Uterus (tissue), 4 donors: ENCODE results near the gene PRR23E. TPM values are rescaled to one million over a fixed set of nuclear protein-coding genes. Genes with fewer than 3 reads are reported as not detected.

ENCODE experiments used
- DNase-seq, 2 donors: peaks; one replicate each; pipeline ENCODE4 v3.0.0-alpha.2; 2019 to 2020
- H3K27ac ChIP-seq, 2 donors: fragments of 200-600 bp; sonication (generic); 1 replicate in 1 of 2; 2 replicates in 1 of 2; pipeline ENCODE4 v1.5.1; 2016 to 2018
- H3K27me3 ChIP-seq, 2 donors: fragments of 200-600 bp; sonication (generic); one replicate each; pipeline ENCODE4 v1.5.1; 2018 to 2019; ENCODE audit warnings: control low read depth in 1 of 2
- H3K36me3 ChIP-seq, 2 donors: fragments of 200-600 bp; sonication (generic); one replicate each; pipeline ENCODE4 v1.5.1; 2019; ENCODE audit warnings: control low read depth in 1 of 2
- H3K4me1 ChIP-seq, 2 donors: fragments of 200-600 bp; sonication (generic); one replicate each; pipeline ENCODE4 v1.5.1; 2018 to 2019; ENCODE audit warnings: control low read depth in 1 of 2
- H3K4me3 ChIP-seq, 2 donors: fragments of 200-600 bp; sonication (generic); 1 replicate in 1 of 2; 2 replicates in 1 of 2; pipeline ENCODE4 v1.5.1; 2018 to 2019; ENCODE audit warnings: mild to moderate bottlenecking in 1 of 2
- H3K9me3 ChIP-seq, 2 donors: fragments of 200-600 bp; sonication (generic); one replicate each; pipeline ENCODE4 v1.5.1; 2019; ENCODE audit warnings: control low read depth in 1 of 2
- POLR2A ChIP-seq, 2 donors: fragments of 450-650 bp; IDR thresholded peaks; one replicate each; pipeline ENCODE4 v1.6.1; 2016; ENCODE audit warnings: antibody characterized with exemption in 2 of 2, mild to moderate bottlenecking in 1 of 2, moderate library complexity in 1 of 2
- intact Hi-C: fragments of 100-400 bp; cut with DNase I; formaldehyde crosslinking; loops from one replicate; pipeline ENCODE4 v1.15.1; 2023; ENCODE audit warnings: low total_unique reads
- total RNA-seq, 4 donors: library from RNA; depleted of rRNA in 3 of 4; stranded (reverse); fragments of >200 nt in 3 of 4; gene quantifications; one replicate each; pipeline versions ENCODE4 v1.1.0 to v1.2.4, GENCODE V29; 2014 to 2023
- TF ChIP-seq, protein P1 (sequence below), 4 experiments: fragments of 200-600 bp in 2 of 4; fragments of 450-650 bp in 2 of 4; sonication (generic) in 2 of 4; IDR thresholded peaks; one replicate each; pipeline ENCODE4 v1.5.1; 2016 to 2019; ENCODE audit warnings: antibody characterized with exemption in 4 of 4, mild to moderate bottlenecking in 2 of 4, moderate library complexity in 1 of 4
- donor health status: DM: yes; HTN: yes; CAD: no.

The PRR23E gene
- total RNA-seq, 4 donors from 2014 or later, result not detected

DNA sequence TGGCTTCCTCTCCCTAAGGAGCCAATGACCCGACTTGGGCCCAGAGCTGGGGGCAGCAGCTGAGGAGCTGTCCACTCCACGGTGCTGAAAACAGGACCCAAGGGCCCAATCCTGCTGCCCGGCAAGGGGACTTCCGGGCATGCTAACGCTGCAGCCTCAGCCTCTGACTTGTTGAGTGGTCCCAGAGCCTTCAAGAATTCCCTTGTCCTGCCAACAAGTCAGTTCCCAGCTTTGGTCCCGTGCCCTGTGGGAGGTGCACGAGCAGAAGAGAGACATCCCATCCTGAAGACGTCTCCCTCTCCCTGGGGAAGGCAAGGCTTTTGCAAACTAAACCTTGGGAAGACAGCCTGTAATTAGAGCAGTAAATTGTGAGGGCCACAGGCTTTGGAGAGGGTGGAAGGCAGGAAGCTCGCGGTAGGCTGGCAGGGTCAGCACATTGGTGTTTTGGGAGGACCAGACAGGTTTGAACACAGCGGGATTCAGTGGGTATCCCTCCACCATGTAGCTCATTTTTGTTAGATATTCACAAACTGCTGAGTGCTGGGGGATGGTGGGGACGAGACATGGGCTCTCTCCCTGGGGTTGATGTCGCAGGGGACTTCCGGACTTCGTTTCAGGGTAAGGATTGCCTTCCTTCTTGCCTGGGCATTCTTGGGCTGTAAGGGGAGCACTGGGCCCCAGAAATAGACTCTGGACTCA lies 29.8 kb upstream of the PRR23E start:
- DNase-seq, result no peak
- Histone ChIP-seq H3K4me1 (no peaks in the 10 kb centered on the region), H3K27ac (no peak overlapping the region), H3K4me3 (no peak overlapping the region), H3K36me3 (no peaks in the 10 kb centered on the region), H3K27me3 (no peaks in the 10 kb centered on the region), H3K9me3 (no peaks in the 10 kb centered on the region)
- intact Hi-C loops, result no loop called here
- TF ChIP-seq POLR2A (IDR thresholded peaks at IDR 0.05), result no peak
- TF ChIP-seq, protein P1, sequence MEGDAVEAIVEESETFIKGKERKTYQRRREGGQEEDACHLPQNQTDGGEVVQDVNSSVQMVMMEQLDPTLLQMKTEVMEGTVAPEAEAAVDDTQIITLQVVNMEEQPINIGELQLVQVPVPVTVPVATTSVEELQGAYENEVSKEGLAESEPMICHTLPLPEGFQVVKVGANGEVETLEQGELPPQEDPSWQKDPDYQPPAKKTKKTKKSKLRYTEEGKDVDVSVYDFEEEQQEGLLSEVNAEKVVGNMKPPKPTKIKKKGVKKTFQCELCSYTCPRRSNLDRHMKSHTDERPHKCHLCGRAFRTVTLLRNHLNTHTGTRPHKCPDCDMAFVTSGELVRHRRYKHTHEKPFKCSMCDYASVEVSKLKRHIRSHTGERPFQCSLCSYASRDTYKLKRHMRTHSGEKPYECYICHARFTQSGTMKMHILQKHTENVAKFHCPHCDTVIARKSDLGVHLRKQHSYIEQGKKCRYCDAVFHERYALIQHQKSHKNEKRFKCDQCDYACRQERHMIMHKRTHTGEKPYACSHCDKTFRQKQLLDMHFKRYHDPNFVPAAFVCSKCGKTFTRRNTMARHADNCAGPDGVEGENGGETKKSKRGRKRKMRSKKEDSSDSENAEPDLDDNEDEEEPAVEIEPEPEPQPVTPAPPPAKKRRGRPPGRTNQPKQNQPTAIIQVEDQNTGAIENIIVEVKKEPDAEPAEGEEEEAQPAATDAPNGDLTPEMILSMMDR (IDR thresholded peaks at IDR 0.05), result no peak

DNA sequence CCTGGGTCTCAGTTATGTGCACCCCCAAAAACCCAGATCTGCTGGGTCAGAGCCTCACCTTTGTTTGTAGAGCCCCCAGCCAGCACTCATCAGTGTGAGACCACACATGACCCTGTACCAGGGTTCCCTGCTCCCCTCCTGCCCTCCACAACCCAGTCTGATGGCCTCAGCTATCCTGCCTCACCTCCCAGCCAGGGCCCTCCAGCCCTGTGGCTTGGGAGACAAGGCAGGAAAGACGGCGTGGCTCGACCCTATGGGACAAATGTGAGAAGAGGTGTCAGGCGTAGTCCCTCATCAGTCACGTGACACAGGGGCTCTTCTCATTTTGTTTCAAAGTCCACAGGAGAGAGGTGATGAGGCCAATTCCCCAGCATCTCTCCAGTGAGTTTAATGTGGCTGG lies 28.3 kb upstream of the PRR23E start:
- DNase-seq, result no peak
- H3K4me1 ChIP-seq, result no peaks in the 10 kb centered on the region
- H3K9me3 ChIP-seq, result no peaks in the 10 kb centered on the region
- no peaks in the 10 kb centered on the region for H3K36me3 ChIP-seq
- H3K4me3 ChIP-seq, result no peak overlapping the region
- H3K27ac ChIP-seq, result no peak overlapping the region
- TF ChIP-seq, protein P1 (IDR thresholded peaks at IDR 0.05), result no peak
- no peak for TF ChIP-seq POLR2A (IDR thresholded peaks at IDR 0.05)
- intact Hi-C loops, result no loop called here
- no peaks in the 10 kb centered on the region for H3K27me3 ChIP-seq

DNA sequence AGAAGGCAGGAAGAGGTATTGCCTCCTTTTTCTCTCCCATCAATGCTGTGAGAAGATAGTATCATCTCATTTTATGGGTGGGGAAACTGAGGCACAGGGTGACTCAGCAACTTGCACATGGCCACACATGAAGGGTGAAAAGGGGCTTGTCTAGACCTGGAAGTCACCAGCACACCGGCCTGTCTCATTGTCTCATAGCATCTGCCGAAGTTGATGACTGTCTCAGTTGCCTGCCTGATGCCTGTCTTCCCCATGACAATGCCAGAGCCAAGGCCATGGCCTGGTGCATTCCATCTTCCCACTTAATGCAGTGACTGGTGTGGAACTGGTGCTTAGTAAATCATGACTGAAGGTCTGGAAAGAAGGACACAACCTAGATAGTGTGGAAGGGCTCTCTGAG lies 27.9 kb upstream of the PRR23E start:
- TF ChIP-seq, protein P1 (IDR thresholded peaks at IDR 0.05), result no peak
- no peak for TF ChIP-seq POLR2A (IDR thresholded peaks at IDR 0.05)
- Histone ChIP-seq H3K4me1 (no peaks in the 10 kb centered on the region), H3K27me3 (no peaks in the 10 kb centered on the region), H3K27ac (no peak overlapping the region), H3K9me3 (no peaks in the 10 kb centered on the region), H3K36me3 (no peaks in the 10 kb centered on the region), H3K4me3 (no peak overlapping the region)
- DNase-seq, result no peak
- intact Hi-C loops, result no loop called here

DNA sequence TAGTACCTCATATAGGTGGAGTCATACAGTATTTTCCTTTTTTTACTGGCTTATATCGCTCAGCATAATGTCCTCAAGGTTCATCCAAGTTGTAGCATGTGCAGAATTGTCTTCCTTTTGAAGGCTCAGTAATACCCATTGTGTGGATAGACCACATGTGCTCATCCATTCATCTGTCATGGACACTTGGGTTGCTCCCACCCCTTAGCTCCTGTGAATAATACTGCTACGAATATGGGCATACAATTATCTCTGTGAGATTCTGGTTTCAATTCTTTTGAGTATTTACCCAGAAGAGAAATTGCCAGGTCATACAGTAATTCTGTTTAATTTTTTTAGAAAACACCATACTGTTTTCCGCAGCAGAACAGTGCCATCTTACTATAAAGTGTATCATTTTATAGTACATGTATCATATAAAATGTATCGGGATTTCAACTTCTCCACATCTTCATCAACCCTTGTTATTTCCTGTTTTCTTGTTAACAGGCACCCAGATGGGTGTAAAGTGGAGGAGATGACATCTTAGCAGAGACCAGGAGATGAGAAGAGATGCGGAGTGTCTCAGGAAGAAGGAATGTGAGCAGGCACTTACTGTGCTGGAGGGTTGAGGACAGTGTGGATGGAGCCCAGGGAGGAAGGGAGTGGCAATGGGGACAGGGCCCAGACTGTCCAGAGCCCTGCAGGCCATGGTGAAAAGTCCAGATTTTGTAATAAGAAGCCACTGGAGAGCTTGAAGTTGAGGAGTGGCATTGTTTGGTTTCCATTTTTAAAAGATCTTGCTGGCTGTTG lies 27.0 kb upstream of the PRR23E start:
- DNase-seq, result no peak
- H3K27me3 ChIP-seq, result no peaks in the 10 kb centered on the region

More for the DNA sequence above, 27.0 kb upstream of the PRR23E start:
- Histone ChIP-seq H3K4me3 (no peak overlapping the region), H3K36me3 (no peaks in the 10 kb centered on the region), H3K4me1 (no peaks in the 10 kb centered on the region), H3K27ac (no peak overlapping the region), H3K9me3 (no peaks in the 10 kb centered on the region)
- intact Hi-C loops, result no loop called here
- TF ChIP-seq, protein P1 (IDR thresholded peaks at IDR 0.05), result no peak
- no peak for TF ChIP-seq POLR2A (IDR thresholded peaks at IDR 0.05)
